GM21528 (cell line): ENCODE measurements around the gene CALB2.

Source experiments
- ATAC-seq: cut with Tn5 transposase; IDR thresholded peaks from one replicate; pipeline ENCODE4 v1.9.1; 2021; ENCODE audit warnings: mild to moderate bottlenecking, moderate library complexity; ENCODE audit not compliant: unreplicated experiment, low FRiP score

CALB2 gene

GRCh38 chr16:71424626-71425025 lies 66.1 kb downstream of the CALB2 start:
- ATAC-seq: no peak

- ATAC-seq: no peak
These were observed 67.2 kb downstream of the CALB2 start for GRCh38 chr16:71425746-71426068.

DNA sequence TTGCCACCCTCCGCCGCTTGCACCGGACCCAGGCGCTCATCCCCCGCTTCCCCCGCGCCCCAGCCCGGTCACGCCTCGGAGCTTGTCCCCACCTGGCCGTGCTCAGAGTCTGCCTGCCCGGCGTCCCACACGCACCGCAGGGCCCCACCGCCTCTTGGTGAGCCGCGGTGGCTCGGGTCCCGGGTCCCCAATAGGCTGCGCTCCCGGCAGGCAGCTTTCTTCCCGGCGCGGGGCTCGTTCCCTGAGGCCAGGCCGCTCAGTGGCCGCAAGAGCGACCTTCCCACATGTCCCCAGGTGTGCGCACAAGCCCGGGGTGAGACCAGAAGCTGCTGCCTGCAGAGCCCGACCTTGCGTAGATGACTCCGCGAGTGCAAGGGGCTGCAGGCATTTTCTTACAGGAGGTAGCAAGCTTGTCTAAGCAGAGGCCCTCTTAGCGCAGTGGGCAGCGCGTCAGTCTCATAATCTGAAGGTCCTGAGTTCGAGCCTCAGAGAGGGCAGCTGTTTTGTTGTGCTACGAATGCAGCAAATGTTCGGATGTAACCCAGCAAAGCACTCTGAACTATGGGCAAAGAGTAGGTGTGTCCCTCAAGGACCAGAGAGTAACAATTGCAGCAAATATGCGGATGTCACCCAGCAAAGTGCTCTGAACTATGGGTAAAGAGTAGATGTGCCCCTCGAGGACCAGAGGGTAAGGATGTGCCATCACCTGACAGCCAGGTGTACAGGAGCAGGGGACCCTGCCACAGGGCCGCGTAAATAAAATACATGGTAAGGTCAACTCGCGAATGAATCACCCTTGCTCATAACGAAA lies 67.8 kb downstream of the CALB2 start:
- peak; percentile 58 for ATAC-seq

DNA sequence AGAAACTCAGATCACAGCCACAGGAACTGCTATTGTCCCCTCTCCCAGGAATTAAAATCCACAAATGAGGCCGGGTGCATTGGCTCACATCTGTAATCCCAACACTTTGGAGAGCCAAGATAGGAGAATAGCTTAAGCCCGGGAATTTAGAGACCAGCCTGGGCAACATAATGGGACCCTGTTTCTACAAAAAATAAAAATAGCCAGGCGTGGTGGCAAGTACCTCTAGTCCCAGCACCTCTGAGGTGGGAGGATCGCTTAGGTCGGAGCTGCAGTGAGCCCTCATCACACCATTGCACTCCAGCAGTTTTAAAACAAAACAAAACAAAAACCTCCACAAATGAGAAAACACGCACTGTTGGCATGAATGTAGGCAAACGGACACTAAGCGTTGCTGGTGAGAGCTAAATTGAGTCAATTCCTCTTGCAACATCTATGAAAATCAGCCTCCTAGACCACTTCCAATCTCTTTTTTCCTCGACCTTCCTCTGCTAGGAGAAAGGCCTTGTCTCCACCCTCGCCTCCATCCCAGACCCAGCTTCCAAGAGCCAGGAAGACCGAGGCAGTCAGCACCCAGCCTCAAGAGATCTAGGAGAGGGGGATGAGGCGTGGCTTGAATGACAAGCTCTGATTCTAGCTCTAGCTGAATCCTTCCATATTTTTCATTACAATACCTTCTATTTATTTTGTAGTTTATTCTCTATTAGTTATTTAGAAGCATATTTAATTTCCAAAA lies 68.5 kb downstream of the CALB2 start:
- ATAC-seq: no peak

GRCh38 chr16:71428385-71428784 lies 69.9 kb downstream of the CALB2 start:
- ATAC-seq: no peak

- no peak for ATAC-seq
These were observed 70.4 kb downstream of the CALB2 start for GRCh38 chr16:71428883-71429282.

DNA sequence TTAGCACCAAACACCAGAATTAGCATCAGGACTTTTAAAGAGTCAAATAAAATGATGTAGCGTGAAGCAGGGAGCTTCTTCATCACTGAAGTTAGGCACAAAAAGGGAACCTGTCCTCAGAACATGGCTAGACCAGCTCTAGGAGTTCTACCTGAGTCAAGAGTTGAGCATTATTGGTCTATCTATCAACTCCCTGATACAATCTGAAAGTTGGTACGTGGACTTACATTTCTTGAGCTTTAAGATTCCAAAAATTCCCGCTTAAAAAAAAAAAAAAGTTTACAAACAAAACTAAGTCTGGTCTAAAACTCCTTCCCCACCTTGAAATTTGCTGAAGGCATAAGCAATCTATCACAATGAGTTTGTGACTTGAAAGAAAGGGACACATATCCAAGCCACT lies 71.1 kb downstream of the CALB2 start:
- ATAC-seq: no peak

DNA sequence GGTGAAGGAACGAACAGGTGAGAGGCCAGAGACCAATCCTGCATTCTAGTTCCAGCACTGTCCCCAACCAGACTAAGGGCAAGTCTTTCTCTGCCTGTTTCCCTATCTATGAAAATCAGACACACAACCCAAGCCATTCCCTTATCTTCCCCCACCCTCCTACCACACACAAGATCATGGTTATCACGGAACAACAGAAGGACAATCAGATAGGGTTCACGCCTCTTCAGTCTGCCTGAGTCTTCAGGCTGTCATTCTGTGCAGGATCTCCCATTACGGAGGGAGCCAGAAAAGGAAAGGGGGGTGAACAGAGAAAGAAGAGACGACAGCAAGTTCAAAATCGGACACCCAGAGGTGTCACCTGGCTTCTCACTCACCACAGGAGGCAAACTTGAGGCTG lies 72.2 kb downstream of the CALB2 start:
- ATAC-seq: no peak

DNA sequence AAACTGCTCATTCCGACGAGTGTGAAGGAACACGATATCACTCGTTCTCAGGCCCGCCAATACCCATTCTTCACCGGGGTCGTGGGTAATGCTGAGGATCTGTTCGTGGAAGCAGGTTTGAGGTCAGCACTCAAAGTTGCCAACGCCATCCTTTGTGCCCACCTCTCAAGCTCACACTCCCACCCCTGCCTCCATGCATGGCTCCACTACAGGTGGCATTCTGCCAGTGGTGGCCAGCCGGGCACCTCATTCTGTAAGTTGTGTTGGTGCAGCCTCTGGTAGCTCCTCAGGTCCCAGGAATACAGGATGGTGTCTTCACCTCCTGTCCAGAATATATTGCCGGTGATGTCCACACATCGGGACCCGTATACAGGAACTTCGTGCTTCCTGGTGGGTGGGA lies 72.7 kb downstream of the CALB2 start:
- no peak for ATAC-seq

GRCh38 chr16:71431991-71432390 lies 73.5 kb downstream of the CALB2 start:
- no peak for ATAC-seq

- ATAC-seq: no peak
These were observed 74.4 kb downstream of the CALB2 start for GRCh38 chr16:71432906-71433305.

DNA sequence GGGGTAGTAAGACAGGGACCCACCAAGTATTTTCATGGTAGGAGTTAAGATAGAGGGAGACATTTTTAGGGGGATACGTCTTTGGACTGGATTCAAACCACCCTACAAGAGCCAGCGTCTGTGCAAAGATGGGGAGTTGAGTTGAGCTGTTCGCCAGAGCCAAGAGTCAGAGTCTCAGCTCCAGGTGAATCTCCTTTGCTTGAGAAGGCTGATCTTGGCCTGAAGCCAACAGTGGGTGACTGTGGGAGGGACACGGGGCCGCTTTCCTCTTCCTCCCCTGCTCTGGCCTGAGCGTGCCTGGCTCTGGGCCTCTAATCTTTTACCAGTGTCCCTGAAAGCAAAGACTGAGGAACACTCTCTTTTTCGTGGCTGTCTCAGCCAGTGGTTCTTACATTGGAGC lies 78.0 kb downstream of the CALB2 start:
- ATAC-seq: no peak

DNA sequence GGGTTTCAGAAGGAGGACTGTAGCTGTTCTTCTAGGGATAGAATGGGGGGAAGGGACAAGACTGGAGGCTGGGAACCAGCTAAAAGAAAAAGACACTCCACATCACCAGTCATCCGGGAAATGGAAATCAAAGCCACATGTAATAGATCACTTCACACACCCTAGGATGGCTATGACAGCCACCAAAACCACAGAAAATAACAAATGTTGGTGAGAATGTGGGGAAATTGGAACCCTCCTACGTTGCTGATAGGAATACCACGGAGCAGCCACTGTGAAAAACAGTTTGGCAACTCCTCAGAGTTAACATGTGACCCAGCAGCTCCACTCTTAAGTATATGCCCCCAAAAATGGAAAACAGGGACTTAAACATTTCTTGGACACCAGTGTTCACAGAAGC lies 81.0 kb downstream of the CALB2 start:
- no peak for ATAC-seq
